GM19372 (cell line): ENCODE results near the gene PPP4C.
A peak's percentile ranks its signal among the peaks of the same experiment; 100 is the strongest.
"Not testable (repeated sequence)": the region's sequence is repeated elsewhere in the genome, so short reads cannot be mapped to it uniquely, and the experiment has no call there.

Experiments used
- ATAC-seq: cut with Tn5 transposase; IDR thresholded peaks from one replicate; pipeline ENCODE4 v1.9.1; 2021; ENCODE audit warnings: mild to moderate bottlenecking, low read depth, moderate library complexity; ENCODE audit not compliant: unreplicated experiment

The PPP4C gene

GRCh38 chr16:30095166-30096078 is 19.6 kb downstream of the PPP4C start:
- ATAC-seq: no peak

DNA sequence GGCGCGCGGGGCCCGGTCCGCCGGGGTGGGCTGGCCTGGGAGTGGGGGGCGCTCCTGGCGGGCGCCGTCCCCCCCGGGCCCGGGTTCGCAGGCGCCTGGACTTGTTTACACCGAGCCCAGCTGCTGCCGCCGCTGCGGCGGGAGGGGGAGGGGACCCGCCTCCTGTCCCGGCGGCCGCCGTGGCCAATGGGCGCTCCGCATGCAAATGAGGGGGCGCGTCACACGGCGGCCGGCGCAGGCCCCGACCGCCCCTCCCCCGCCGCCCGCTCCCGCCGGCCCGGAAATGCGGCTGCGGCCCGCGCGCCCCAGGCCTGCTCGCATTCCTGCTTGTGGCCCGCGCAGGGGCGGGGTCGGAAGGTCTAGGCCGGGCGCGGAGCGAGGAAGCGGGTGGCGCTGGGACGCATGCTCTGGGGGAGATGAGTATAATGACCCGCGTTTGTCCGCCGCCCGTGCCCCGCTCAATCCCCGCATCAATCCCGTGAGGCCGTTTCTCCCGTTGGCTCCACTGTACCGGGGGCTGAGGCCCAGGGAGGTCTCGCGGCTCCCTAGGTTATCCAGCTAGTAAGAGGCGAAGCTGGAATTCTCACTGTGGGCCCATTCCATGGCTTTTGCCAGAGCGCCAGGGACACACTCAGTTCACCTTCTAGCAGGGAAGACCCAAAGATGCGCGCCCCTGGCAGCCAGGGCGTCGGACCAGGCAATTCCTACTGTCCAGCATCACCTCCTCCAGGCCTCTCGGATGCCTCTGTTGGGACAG is 20.5 kb downstream of the PPP4C start, which contains the start of gene YPEL3:
Gene YPEL3 (minus strand): TSS at position 109 of the 757 bp plus-strand sequence. CDS start 731 bp downstream, outside the sequence.
- peak; percentile 55 for ATAC-seq

GRCh38 chr16:30096862-30097563 is 21.2 kb downstream of the PPP4C start:
- ATAC-seq: no peak

DNA sequence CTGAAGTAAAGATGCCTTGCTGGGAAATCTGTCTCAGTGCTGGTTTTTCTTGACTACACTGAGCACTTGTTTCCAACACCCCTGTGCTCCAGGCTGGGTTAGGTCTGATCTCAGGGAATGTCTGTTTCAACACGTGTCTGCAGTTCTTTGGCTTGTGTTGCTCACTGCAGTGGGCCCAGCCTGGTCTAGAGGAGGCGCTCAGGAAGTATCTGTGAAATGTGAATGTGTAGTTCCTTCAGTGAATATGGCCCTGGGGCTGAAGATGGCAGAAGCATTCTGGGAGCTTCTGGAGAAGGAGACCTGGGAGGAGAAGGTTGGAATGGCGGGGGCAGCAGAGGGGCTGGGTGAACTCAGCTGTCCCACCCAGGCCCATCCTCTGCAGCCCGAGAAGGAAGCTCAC is 28.3 kb downstream of the PPP4C start:
- ATAC-seq: no peak

- no peak for ATAC-seq
Observed at GRCh38 chr16:30104492-30104891, 28.7 kb downstream of the PPP4C start.

DNA sequence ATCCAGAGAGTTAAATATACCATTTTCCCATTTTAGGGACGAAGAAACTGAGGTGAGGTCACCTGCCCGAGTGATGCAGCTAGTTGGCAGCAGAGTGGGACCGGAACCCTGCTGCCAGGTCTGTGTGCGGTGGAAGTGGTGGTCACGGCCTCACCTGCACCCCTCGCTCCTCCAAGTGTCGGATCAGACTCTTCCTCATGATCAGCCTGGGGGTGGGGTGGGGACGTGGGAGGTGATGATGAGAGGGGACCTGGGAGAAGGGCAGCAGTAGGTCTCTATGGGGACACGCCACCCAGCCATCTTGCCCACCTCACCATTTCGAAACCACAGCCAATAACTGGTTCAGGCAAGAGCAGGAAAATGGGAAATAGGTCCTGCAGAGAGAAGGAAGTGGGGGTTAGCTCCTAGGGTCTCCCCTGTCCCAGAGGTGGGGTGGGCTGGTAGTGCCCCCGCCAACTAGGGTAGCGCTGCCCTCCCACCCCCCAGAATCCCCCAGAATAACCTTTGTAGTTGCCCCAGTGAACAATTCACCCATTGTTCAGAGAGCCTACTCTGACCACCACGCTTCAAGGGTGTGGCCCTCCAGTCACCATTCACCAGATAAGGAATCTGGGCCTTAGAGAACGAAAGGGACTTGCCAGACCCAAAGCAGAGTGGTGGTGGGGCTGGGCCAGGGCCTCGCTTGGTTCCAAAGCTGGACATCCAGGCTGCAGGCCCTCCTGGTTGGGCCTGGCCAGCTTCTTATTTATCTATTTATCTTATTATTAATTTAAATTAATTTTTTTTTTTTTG is 32.5 kb downstream of the PPP4C start:
- no peak for ATAC-seq

DNA sequence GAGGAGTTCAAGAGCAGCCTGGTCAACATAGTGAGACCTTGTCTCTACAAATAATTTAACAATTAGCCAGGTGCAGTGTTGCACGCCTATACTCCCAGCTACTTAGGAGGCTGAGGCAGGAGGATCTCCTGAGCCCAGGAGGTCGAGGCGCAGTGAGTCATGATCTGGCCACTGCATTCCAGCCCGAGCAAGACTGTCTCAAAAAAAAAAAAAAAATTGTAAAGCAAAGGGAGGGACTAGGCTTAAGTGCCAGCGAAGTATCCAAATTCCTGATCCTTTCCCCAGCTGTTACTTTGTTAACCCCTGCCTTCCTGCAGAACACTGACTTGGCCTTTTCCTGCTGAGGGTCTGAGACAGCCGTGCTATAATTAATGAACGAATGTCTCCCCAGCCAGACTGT is 34.9 kb downstream of the PPP4C start:
- ATAC-seq: no peak

DNA sequence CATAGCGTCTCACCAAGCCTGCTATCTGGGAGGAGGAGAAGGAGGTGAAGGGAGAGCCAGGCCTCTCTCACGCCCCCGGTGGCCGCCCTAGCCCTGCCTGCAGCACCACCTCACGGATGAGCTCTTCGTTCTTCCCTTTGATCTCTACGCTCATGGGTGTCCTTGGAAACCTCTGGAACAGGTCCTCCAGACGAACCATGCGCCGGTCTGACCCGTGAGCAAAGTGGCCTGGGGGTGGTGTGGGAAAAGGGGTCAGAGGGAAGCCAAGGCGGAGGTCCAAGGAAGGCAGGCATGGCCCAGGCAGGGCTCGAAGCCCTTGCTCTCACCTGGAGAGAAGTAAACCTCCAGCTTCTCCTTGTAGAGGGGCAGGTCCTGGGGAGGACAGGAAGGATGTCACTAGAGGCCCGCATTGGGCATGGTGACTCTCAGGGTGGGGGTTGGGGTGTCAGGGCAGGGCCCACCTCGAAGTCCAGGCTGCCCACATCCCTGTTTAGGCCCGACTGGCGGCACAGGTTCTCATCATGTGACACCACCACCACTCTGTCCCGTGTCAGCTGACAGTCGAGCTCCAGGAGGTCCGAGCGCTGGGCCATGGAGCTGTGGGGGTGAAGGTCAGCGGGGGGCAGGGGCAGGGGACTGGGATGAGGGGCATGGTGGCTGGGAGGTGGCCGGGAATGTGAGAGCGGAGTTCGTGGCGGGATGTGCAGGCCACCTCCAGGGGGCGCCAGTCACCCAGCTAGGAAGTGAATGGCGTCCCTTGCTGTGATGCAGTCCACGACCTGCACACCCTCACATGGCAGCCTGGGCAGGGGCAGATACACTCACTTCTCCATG is 36.6 kb downstream of the PPP4C start:
- no peak for ATAC-seq

DNA sequence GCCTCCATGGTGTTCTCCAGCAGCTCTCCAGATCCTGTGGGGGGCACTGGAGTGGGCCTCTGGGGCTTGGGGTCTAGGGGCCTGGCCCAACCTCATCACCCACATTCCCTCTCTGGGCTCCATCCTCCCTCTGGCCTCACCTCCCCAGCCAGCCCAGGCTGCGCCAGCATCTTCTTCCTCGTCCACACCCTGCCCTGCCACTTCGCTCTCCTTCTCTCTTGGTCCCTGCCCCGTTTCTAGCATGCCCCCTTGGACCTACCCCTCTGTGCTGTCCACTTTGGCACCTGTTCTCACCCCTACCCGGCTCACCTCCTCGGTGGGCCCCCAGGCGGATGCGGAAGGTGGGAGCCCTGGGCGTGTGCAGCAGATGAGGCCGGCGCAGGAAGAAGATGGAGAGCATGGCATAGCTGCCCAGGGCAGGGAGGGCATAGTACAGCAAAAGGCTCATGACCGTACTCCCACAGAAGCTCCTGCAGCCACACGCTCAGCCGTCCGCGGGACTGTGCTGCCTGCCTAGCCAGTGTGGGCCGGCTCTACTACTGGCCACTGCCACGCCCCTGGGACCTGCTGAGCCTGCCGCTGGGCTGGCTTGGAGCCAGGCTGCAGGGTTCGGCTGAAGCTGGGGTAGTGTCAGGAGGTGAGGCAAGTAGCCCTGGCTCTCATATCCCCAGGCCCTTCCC is 37.4 kb downstream of the PPP4C start, which contains the start of gene GDPD3:
Gene GDPD3 (minus strand): TSS at position 507 of the 680 bp plus-strand sequence. CDS start 59 bp downstream, at position 448.
- no peak for ATAC-seq

- ATAC-seq: no peak
Observed at GRCh38 chr16:30113711-30114333, 38.0 kb downstream of the PPP4C start.

DNA sequence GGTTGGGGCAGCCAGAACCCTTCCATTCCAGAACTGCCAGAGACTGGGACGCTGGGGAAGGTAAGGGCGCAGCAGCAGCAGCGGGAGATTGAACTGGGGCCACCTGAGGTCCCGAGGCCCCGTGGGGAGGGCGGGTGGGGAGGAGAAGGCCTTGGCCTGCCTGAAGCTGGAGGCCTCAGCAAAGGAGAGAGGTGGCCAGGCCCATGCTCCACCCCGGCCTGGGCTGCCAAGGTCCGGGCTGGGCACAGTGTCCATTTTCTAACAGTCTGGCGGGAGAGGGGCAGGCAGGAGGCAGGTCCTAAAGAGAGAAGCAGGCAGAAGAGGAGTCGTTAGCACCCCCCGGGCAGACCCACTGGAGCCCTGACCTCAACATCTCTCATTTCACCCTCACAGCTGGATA is 38.6 kb downstream of the PPP4C start:
- ATAC-seq: no peak

DNA sequence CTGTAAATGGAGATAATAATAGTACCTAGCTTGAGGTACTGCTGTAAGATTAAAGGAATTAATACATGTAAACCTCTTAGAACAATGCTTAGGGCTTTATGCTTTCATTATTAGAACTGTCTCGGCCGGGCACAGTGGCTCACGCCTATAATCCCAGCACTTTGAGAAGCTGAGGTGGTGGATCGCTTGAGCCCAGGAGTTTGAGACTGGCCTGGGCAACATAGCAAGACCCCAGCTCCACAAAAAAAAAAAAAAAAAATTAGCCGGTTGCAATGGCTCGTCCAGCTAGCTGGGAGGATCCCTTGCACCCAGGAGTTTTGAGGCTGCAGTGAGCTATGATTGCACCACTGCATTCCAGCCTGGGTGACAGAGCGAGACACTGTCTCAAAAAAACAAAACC is 39.0 kb downstream of the PPP4C start:
- ATAC-seq: not testable (repeated sequence)

DNA sequence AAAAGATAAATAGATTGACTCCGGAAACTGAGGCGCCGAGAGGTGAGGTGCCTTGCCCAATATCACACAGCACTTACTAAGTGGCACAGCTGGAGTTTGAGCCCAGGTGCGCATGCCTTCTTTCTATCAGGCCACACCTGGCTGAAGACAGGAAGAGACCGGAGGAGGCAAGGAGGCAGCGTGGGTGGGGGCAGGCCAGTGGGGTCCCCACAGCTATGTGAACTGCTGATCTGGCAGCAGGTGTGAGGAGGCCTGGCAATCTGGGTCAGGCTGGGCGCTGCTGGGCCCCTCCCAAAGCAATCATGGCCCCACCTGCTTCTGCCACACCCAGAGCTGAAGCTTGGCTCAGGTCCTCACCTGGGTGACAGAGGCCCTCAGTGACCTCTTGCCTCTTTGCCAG is 39.4 kb downstream of the PPP4C start:
- ATAC-seq: no peak

- ATAC-seq: no peak
Observed at GRCh38 chr16:30116291-30117207, 40.8 kb downstream of the PPP4C start.

GRCh38 chr16:30117768-30118167 is 42.0 kb downstream of the PPP4C start:
- ATAC-seq: no peak

- no peak for ATAC-seq
Observed at GRCh38 chr16:30119428-30119827, 43.6 kb downstream of the PPP4C start.
